Measurements from ENCODE around the gene EEF1A1. TPM values are rescaled to one million over a fixed set of nuclear protein-coding genes. Genes with fewer than 3 reads are reported as not detected.
"Not testable (repeated sequence)": the region's sequence is repeated elsewhere in the genome, so short reads cannot be mapped to it uniquely, and the experiment has no call there.

EEF1A1 gene
- 13,896 and 16,278 TPM in 2 replicates for total RNA-seq (2014; rRNA removed; shearing (Covaris generic))

DNA sequence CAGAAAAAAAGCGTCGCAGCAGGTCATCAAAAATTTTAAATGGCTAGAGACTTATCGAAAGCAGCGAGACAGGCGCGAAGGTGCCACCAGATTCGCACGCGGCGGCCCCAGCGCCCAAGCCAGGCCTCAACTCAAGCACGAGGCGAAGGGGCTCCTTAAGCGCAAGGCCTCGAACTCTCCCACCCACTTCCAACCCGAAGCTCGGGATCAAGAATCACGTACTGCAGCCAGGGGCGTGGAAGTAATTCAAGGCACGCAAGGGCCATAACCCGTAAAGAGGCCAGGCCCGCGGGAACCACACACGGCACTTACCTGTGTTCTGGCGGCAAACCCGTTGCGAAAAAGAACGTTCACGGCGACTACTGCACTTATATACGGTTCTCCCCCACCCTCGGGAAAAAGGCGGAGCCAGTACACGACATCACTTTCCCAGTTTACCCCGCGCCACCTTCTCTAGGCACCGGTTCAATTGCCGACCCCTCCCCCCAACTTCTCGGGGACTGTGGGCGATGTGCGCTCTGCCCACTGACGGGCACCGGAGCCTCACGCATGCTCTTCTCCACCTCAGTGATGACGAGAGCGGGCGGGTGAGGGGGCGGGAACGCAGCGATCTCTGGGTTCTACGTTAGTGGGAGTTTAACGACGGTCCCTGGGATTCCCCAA, at the start of gene EEF1A1:
TSS of gene EEF1A1 (minus strand) at position 345 of the 663 bp plus-strand sequence. CDS start 1,006 bp downstream, outside the sequence.
- peak; percentile 100 for DNase-seq (ENCODE audit: low read depth)

DNA sequence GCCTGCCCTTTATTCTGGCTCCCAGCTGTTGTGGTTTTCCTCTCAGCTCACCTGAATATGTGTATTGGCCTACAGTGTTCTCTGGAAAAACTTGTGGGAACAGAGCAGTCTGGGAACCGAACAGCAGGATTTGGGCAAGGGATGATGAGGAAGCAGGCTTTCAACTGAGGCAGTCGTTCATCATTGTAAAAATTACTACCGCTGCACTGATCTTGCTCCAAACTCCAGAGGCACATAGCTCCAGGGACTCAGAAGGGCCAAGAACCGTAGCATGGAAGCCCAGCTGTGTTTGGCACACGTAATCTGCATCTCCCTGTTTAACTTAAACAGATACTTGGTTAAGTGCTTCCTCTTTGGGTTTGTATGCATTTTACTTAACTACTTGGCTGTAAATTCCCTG, 48.3 kb upstream of the EEF1A1 start:
- DNase-seq (ENCODE audit: low read depth) = no peak

DNA sequence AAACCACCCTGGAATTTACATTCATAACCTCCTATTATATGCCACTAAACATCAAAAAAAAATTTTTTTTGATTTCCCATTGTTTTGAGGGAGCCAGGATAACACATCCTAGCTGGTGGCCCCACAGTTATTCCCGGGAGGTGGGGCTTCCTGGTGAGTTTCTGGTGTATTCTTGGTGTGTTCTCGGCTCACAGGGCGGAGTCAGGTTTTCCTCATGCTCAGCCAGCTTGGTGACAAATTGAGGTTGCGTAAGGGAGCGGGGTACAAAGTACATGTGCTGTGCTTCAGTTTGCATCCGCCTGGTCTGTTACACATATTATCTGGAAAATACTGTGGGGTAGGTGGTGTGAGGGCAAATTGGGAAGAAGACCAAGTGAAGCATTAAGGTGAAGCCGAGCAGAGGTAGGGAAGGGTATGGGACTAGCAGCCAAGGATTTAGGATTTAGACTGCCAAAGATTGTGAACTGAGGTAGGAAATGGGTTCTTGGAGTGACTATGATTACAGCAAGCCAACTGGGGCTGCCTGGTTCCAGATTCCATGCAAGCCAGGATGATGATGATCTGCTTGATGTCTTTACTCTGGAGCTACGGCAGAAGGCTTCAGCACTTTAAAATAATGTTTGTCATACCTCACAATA, 46.2 kb upstream of the EEF1A1 start:
- DNase-seq (ENCODE audit: low read depth) = peak; percentile 67

DNA sequence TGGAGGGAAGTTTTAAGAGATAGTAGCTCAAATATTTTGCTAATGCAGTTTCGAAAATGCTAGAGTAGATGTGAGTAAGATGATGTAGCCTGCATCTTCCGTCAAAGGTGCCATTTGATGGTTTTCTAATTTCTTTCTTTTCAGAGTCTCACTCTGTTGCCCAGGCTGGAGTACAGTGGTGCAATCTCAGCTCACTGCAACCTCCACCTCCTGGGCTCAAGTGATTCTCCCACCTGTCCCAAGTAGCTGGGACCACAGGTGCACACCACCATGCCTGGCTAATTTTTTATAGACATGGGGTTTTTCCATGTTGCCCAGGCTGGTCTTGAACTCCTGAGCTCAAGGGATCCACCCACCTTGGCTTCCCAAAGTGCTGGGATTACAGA, 45.6 kb upstream of the EEF1A1 start:
- DNase-seq (ENCODE audit: low read depth) = not testable (repeated sequence)

DNA sequence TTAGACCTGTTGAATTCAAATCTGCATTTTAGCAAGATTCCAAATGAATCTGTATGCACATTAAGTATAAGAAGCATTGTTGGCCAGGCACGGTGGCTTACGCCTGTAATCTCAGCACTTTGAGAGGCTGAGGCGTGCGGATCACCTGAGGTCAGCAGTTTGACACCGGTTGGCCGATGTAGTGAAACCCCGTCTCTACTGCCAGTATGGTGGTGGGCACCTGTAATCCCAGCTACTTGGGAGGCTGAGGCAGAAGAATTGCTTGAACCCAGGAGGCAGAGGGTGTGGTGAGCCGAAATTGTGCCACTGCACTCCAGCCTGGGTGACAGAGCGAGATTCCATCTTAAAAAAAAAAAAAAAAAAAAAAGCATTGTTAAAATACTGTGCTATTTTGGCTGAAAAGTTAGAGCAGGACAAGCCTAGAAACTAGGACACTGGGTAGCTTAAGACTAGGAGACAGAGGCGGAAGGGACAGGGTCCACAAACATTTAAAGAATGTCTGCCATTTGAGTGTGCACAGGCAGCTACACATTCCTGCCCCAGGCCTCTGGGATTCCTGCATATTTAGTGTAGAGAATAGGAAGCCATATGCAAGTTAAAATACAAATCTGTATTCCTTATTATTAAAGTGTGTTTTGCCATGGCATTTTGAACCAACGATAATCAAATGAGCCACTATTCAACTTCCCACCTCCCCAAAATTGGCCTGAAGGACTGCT, 45.1 kb upstream of the EEF1A1 start:
- DNase-seq (ENCODE audit: low read depth) = peak; percentile 29

DNA sequence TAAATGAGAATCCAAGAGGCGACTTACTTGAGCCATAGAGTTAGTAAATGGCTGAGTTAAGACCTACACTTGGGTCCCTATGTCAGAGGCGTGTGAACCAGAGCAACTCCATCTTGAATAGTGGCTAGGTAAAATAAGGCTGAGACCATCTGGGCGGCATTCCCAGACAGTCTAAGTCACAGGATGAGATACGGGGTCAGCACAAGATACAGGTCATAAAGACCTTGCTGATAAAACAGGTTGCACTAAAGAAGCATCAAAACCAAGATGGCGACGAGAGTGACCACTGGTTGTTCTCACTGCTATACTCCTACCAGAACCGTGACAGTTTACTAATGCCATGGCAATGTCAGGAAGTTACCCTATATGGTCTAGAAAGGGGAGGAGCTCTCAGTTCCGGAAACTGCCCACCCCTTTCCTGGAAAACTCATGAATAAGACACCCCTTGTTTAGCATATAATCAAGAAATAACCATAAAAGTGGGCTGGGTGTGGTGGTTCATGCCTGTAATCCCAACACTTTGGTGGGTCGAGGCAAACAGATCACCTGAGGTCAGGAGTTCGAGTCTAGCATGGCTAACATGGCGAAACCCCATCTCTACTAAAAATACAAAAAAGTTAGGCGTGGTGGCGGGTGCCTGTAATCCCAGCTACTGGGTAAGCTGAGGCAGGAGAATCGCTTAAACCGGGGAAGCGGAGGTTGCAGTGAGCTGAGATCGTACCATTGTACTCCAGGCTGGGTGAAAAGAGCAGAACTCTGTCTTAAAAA, 43.9 kb upstream of the EEF1A1 start:
- DNase-seq (ENCODE audit: low read depth) = no peak

DNA sequence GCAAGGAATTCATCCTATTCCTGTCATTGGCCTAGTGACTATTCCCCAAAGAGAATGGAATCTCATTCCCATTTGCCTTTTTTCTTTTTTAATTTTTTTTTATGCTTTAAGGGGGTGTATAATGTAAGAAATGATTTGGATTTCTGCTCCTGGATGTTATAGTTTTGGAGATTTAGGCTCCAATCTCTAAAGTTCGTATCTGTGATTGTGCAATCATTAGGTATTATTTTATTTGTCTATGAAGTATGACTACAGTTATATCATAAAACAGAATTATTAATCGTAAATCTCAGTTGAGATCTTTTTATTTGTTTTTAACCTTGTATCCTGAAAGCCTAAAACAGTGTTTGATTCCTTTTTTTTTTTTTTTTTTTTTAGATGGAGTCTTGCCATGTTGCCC, 41.7 kb upstream of the EEF1A1 start:
- no peak for DNase-seq (ENCODE audit: low read depth)

DNA sequence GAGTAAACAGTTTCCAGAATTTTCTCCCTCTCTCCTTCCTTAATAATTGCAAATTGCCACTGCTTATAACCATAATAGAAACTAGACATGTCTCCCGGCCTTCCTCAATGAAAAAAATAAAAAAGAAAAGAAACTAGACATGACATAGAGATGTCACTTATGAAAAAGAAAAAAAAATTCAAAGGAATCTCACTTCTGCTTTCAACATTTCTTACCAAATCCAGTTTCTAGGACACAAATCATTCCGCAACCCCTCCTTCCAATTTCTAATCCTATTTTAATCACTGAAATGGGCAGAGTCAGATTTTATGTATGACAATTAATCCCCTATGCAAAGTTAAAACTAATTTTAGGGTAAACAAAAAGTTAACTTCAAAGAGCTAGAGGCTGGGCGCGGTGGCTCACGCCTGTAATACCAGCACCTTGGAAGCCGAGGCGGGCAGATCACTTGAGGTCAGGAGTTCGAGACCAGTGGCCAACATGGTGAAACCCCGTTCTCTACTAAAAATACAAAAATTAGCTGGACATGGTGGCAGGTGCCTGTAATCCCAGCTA, 40.1 kb upstream of the EEF1A1 start:
- DNase-seq (ENCODE audit: low read depth) = no peak

DNA sequence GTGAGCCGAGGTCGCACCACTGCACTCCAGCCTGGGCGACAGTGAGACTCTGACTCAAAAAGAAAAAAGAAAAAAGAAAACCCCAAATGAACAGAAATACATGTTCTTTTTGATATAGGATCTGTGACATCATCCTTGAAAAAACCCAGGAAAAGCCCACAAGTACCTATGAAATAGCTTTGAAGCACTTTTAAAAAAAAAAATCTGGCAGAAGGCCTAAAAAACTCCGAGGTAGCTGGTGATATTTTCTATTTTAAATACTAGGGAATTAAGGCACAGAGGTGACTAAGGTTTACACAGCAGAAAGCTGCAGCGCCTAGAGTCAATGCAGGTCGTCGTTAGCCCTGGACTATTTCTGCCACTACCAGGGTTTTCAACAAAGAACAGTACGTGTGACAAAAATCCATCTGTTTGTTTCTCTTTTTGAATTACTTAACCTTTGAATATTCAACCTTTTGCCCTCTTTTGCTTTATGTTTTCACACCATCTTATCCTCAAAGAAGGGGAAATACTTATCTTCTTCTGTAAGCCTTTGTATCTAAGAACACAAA, 39.4 kb upstream of the EEF1A1 start:
- DNase-seq (ENCODE audit: low read depth) = no peak

DNA sequence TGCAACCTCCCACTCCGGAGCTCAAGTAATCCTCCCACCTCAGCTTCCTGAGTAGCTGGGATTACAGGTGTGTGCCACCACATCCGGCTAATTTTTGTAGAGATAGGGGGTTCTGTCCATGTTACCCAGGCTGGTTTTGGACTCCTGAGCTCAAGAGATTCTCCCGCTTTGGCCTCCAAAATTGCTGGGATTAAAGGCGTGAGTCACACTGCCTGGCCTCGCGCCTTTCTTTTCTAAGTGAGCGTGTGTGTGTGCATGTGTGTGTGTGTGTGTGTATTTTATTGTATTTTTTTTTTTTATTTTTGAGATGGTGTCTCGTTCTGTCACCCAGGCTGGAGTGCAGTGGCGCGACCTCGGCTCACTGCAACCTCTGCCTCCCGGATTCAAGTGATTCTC, 38.6 kb upstream of the EEF1A1 start:
- DNase-seq (ENCODE audit: low read depth) = not testable (repeated sequence)

DNA sequence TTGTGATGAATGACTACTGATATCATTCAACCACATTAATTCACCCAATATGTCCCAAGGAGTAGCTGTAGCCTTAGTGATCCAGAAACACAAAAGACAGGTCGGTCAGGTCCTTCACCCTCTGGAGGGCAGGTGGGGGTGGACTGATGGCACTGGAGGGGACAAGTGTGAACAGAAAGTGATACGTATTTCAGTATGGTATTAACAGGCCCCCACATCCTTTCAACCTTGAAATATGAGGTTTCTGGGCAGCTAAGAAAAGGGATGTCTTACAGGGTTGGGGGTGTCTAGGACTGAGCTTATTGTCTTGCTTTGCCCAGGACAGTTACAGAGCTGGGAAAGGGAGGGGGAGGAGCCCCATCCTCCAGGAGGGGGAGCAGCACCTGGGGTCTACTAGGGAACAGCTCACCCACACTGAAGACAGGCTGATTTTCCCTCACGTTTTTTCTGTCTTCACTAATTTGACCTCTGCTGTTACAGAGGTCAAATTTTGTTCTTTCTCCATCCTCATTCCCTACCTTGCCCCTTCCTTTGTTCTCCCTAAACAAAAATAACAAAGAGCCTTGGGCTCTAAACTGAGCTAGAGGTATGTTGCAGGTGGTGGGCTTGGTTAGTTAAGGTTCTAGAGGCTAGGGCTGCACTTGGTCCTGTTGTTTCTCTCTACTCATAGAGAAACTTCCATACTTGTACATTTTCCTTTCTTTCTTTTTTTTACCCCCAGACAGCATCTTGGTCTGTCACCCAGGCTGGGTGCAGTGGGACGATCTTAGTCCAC, 38.0 kb upstream of the EEF1A1 start:
- DNase-seq (ENCODE audit: low read depth) = no peak

DNA sequence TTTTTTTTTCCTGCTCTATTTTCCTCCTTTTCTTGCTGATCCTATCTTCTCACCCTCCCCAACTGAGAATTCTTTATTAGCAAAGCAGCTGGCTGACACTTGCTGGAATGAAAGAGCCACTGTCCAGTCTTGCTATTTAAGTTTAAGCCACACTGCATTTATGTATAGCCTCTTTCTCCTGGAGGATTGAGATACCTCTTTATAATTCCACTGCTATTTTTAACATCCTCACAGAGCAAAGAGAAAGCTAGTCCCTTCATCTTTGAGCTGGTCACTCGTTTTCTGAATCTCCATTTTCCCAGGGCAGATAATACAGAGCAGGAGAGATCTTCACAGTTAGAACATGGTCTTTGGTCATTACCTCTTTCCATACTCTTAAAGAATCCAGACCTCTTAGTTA, 36.0 kb upstream of the EEF1A1 start:
- DNase-seq (ENCODE audit: low read depth) = no peak

DNA sequence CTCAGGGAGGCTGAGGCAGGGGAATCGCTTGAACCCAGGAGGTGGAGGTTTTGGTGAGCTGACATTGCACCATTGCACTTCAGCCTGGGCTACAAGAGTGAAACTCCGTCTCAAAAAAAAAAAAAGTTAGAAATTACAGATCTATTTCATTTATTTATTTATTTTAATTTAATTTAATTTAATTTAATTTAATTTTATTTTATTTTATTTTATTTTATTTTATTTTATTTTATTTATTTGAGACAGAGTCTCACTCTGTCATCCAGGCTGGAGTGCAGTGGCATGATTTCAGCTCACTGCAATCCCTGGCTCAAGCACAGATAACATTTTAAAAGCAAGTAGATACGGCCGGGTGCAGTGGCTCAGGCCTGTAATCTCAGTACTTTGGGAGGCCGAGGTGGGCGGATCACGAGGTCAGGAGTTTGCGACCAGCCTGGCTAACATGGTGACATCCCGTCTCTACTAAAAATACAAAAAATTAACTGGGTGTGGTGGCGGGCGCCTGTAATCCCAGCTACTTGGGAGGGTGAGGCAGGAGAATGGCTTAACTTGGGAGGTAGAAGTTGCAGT, 34.6 kb upstream of the EEF1A1 start:
- not testable (repeated sequence) for DNase-seq (ENCODE audit: low read depth)

DNA sequence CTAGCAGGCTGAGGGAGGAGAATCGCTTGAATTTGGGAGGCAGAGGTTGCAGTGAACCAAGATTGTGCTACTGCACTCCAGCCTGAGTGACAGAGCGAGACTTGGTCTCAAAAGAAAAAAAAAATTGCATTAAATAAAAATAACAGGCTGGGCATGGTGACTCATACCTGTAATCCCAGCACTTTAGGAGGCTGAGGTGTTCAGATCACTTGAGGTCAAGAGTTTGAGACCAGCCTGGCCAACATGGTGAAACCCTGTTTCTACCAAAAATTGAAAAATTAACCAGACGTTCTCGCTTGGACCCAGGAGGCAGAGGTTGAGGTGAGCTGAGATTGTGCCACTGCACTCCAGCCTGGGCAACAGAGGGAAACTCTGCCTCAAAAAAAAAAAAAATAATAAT, 30.3 kb upstream of the EEF1A1 start:
- peak; percentile 19 for DNase-seq (ENCODE audit: low read depth)

DNA sequence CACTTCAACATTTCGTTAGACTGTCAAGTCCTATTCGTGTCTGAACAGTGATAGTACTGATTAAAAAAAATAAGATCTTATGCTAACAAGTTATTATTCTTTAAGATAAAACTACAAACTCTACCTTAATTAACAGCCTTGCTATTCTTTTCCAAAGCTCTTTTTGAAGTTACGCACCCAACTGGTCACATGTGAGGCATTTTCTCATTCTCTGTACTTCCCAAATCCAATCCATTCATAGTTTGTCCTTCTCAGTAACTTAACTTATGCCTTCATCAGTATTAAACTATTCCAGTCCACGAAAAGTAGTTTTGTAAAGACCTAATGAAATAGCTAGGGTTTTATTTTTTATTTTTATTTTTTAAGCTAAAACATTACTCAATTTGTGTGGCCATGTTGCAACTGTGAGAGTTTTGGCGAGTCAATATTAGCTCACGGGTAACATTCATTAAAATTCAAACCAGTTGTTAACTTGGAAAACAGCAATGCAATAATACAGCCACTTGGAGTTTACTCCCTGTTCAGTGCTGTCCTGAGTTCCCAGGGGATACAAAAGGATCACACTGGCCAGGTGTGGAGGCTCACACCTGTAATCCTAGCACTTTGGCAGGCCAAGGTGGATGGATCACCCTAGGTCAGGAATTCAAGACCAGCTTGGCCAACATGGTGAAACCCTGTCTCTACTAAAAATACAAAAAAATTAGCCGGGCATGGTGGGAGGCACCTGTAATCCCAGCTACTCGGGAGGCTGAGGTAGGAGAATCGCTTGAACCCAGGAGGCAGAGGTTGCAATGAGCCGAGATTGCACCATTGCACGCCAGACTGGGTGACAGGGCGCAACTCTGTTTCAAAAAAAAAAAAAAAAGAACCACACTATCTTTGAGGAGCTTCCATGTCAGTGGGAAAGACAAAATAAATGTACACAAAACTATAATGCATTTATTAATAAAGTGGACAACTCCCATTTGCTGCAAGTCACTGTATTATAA, 27.9 kb upstream of the EEF1A1 start:
- DNase-seq (ENCODE audit: low read depth) = no peak

DNA sequence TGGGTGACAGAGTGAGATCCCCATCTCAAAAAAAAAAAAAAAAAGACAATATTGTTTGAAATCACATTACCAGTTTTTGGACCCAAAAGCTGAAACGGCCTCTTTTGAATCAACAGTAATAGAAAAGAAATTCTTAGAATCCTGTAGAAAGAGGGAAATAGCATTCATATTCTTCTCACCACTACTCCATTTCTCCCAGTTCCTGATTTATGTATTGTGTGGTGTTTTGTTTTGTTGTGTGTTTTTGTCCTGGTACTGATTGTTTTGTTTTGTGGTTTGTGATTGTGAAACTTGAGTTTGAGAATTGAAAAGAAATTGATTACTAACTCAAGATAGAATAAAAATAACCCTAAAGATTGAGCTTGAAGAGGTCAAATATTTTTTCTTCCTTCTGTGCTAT, 26.2 kb upstream of the EEF1A1 start:
- no peak for DNase-seq (ENCODE audit: low read depth)

DNA sequence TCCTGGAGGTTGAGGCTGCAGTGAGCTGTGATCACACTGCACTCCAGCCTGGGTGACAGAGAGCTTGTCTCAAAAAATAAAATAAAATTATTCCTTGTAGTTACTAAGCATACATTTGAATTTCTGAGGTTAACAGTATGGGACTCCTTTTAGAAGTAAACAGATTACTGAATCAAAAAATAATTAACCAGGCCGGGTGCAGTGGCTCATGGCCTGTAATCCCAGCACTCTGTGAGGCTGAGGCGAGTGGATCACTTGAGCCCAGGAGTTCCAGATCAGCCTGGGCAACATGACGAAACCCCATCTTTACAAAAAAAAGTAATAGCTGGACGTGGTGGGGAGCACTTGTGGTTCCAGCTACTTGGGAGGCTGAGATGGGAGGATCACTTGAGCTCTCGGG, 22.1 kb upstream of the EEF1A1 start:
- no peak for DNase-seq (ENCODE audit: low read depth)

DNA sequence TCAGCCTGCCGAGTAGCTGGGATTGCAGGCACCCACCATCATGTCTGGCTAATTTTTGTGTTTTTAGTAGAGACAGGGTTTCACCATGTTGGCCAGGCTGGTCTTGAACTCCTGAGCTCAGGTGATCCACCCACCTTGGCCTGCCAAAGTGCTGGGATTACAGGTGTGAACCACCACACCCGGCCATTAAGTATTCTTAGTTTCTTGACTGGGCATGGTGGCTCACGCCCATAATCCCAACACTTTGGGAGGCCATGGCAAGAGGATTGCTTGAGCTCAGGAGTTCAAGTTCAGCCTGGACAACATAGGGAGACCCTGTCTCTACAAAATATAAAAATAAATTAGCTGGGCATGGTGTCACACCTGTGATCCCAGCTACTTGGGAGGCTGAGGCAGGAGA, 21.6 kb upstream of the EEF1A1 start:
- DNase-seq (ENCODE audit: low read depth) = not testable (repeated sequence)

DNA sequence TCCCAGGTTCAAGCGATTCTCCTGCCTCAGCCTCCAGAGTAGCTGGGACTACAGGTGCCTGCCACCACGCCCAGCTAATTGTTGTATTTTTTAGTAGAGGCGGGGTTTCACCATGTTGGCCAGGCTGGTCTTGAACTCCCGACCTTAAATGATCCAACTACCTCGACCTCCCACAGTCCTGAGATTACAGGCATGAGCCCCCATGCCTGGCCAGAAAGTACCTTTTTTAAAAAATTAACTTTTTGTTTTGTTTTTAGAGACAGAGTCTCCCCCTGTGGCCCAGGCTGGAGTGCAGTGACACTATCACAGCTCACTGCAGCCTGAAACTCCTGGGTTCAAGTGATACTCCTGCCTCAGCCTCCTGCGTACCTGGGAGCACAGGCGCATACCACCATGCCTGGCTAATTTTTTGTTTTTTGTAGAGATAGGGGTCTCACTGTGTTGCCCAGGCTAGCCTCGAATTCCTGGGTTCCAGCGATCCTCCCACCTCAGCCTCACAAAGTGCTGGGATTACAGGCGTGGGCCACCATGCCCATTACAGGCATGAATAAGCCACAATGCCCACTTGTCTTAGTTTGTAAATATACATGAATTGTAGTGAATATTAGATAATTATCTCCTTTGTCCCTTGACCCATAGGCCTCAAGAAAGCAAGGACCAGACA, 17.4 kb upstream of the EEF1A1 start:
- DNase-seq (ENCODE audit: low read depth) = no peak
